Right atrium auricular region (tissue), 2 donors: ENCODE data around the gene NINJ1. TPM values are rescaled to one million over a fixed set of nuclear protein-coding genes. Genes with fewer than 3 reads are reported as not detected.

ENCODE experiments used
- DNase-seq: peaks from one replicate; pipeline ENCODE4 v3.0.0-alpha.2; 2019; ENCODE audit warnings: low spot score
- H3K27ac ChIP-seq, 2 donors: fragments of 200-600 bp; sonication (generic); 1 replicate in 1 of 2; 2 replicates in 1 of 2; pipeline ENCODE4 v1.5.1; 2016 to 2019
- H3K27me3 ChIP-seq, 2 donors: fragments of 200-600 bp; sonication (generic); one replicate each; pipeline versions ENCODE4 v1.5.1 to v1.6.0; 2017 to 2019
- H3K36me3 ChIP-seq: fragments of 200-600 bp; sonication (generic); one replicate; pipeline ENCODE4 v1.5.1; 2016
- H3K4me1 ChIP-seq, 2 donors: fragments of 200-600 bp; sonication (generic); one replicate each; pipeline versions ENCODE4 v1.5.1 to v1.6.0; 2017 to 2019
- H3K4me3 ChIP-seq, 2 donors: fragments of 200-600 bp; sonication (generic); 1 replicate in 1 of 2; 2 replicates in 1 of 2; pipeline ENCODE4 v1.5.1; 2017 to 2019; ENCODE audit warnings: mild to moderate bottlenecking in 1 of 2, moderate library complexity in 1 of 2
- H3K9me3 ChIP-seq, 2 donors: fragments of 200-600 bp; sonication (generic); one replicate each; pipeline ENCODE4 v1.5.1; 2019
- total RNA-seq, 2 donors: library from RNA; depleted of rRNA; stranded (reverse); fragments of >200 nt; gene quantifications; one replicate each; pipeline ENCODE4 v1.1.0, GENCODE V29; 2016
- TF ChIP-seq, protein P1 (sequence below), 2 donors: fragments of 200-600 bp; sonication (generic); IDR thresholded peaks; one replicate each; pipeline ENCODE4 v1.5.1; 2019; ENCODE audit warnings: antibody characterized with exemption in 2 of 2

NINJ1 gene
- total RNA-seq, 2 donors from 2014 or later: 65.5 to 89.4 TPM

DNA sequence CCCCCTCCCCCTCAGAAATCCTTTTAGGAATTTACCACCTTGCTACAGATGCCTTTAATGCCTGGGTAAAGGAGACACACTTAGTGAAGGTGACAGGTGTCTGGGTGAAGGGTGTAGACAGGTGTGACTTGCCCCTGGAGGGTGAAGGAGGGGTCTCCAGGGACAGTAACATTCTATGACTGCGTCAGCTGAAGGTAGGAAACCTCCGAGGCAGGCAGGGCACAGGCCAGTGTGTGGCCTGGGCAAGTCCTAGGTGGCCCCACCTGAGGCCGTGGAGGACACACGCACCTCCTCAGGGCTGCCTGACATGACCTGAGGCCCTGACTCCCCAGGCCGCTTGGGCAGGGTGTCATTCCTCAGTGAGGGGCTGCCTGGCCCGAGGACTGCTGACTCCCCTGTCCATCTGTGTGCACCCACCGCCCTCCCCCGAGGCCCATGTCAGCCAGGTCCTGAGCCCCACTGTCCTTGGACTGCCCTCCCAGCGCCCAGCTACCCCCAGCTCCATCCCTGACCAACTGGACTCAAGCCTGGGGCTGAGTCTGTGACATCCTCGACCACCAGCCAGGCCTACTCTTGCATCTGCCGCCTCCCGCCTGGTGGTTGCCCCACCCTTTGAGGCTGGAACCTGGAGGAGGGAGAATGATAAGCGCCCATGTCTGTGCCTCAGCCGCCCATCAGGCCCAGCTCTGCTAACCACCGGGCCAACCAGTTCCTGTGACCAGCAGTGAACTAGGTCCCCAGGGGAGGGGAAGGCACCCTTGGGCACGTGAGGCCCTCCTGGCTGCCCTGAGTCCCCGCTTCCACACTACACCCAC lies 19.7 kb downstream of the NINJ1 start:
- TF ChIP-seq, protein P1, sequence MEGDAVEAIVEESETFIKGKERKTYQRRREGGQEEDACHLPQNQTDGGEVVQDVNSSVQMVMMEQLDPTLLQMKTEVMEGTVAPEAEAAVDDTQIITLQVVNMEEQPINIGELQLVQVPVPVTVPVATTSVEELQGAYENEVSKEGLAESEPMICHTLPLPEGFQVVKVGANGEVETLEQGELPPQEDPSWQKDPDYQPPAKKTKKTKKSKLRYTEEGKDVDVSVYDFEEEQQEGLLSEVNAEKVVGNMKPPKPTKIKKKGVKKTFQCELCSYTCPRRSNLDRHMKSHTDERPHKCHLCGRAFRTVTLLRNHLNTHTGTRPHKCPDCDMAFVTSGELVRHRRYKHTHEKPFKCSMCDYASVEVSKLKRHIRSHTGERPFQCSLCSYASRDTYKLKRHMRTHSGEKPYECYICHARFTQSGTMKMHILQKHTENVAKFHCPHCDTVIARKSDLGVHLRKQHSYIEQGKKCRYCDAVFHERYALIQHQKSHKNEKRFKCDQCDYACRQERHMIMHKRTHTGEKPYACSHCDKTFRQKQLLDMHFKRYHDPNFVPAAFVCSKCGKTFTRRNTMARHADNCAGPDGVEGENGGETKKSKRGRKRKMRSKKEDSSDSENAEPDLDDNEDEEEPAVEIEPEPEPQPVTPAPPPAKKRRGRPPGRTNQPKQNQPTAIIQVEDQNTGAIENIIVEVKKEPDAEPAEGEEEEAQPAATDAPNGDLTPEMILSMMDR (IDR thresholded peaks at IDR 0.05): no peak
- Histone ChIP-seq H3K4me3 (no peak overlapping the region), H3K36me3 (peaks cover 21% of the 10 kb centered on the region), H3K27ac (no peak overlapping the region), H3K4me1 (peaks cover 0 to 16% of the 10 kb centered on the region in 2 donors), H3K9me3 (no peaks in the 10 kb centered on the region), H3K27me3 (no peaks in the 10 kb centered on the region)
- DNase-seq: no peak

DNA sequence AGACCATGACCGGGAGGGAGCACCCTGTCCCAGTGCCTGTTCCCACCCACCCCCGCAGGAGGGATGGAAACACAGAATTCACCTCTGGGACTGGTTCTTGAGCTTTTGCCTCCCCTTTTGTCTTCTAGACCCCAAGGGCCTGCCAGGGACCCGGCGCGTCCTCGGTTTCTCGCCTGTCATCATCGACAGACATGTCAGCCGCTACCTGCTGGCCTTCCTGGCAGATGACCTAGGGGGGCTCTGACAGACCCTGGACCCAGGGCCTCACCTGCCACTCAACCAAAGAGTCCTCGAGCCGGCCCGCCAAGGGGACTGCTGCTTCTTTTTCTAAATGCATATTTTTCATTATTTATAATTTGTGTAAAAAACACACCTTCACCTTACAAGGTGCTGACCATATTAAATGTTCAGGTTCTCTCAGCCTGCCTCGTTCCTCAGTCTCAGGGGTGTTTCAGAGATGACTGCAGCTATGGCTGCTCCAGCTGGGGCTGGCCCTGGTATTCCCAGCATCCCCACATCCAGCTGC lies 21.1 kb downstream of the NINJ1 start:
- H3K27ac ChIP-seq: no peak overlapping the region
- H3K4me3 ChIP-seq: no peak overlapping the region
- peaks cover 0 to 20% of the 10 kb centered on the region in 2 donors for H3K4me1 ChIP-seq
- peaks cover 33% of the 10 kb centered on the region for H3K36me3 ChIP-seq
- H3K27me3 ChIP-seq: no peaks in the 10 kb centered on the region
- H3K9me3 ChIP-seq: no peaks in the 10 kb centered on the region
- DNase-seq: no peak
- TF ChIP-seq, protein P1 (IDR thresholded peaks at IDR 0.05): no peak

DNA sequence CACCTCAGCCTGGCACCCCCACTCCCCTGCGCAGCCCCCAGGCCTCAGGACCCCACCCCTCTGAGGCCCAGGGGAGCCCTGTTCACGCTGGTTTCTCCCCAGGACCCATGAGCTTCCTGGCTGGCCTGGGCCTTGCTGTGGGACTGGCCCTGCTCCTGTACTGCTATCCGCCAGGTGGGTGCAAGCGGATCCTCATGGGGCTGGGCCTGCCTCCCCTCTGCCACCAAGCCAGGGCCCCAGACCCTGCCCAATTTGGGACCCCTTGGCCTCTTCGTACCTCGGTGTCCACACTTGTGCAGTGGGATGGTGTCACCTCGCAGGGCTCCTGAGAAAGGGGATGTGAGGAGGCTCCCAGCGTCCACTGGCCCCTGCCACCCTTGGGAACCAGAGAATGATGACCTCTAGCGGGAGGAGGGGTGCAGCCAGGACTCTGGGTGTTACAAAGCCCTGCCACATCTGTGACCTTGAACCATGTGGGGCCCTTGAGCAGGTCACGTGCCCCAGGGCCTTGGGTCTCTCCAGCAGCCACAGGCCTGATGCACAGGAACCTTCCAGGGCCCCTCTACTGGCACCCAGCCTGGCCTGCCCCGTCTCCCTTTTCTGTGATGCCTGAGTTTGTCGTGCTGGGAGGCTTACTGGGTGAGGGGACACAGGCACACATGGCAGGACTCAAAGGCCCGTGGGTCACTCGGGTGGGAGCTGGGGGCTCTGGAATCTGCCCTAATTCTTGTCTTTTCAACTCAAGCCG lies 21.8 kb downstream of the NINJ1 start:
- Histone ChIP-seq H3K27me3 (no peaks in the 10 kb centered on the region), H3K27ac (no peak overlapping the region), H3K4me1 (peaks cover 0 to 20% of the 10 kb centered on the region in 2 donors), H3K4me3 (no peak overlapping the region), H3K9me3 (no peaks in the 10 kb centered on the region), H3K36me3 (peaks cover 33% of the 10 kb centered on the region)
- TF ChIP-seq, protein P1 (IDR thresholded peaks at IDR 0.05): no peak
- DNase-seq: no peak

DNA sequence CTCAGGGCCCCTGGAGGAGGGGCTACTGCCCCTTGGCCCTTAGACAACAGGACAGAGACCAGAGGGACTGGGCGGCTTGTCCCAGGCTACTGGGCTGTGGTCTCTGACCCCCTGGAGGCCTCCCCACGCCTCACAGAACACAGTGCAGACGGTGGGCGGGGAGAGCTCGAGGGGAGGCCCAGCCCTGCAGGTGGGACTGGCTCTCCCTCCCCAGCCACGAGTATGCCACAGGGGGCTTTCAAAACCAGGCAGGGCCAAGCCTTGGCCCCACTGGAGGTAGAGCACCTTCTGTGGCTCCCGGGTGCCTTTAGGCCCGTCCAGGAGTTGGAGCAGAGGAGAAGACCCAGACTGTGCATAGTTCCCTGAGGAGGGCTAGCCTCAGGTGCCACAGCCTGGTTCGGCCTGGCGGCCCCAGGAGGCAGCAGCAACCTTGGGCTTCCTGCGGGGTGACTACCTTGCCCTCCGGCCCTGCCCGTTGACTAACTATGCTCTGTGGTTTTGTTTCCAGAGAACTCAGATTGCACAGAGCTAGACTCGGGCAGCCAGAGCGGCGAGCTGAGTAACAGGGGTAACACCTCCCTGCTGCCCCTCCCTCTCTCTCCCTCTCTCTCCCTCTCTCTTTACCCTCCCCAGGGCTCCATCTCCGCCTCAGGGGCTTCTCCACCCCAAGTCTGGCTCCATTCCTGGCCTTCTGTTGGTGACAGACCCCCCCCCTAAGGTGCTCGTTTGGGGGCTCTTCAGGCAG lies 22.5 kb downstream of the NINJ1 start:
- H3K9me3 ChIP-seq: no peaks in the 10 kb centered on the region
- peaks cover 0 to 18% of the 10 kb centered on the region in 2 donors for H3K4me1 ChIP-seq
- no peak for DNase-seq
- peaks cover 33% of the 10 kb centered on the region for H3K36me3 ChIP-seq
- TF ChIP-seq, protein P1 (IDR thresholded peaks at IDR 0.05): no peak
- H3K27me3 ChIP-seq: no peaks in the 10 kb centered on the region
- H3K4me3 ChIP-seq: no peak overlapping the region
- H3K27ac ChIP-seq: no peak overlapping the region

DNA sequence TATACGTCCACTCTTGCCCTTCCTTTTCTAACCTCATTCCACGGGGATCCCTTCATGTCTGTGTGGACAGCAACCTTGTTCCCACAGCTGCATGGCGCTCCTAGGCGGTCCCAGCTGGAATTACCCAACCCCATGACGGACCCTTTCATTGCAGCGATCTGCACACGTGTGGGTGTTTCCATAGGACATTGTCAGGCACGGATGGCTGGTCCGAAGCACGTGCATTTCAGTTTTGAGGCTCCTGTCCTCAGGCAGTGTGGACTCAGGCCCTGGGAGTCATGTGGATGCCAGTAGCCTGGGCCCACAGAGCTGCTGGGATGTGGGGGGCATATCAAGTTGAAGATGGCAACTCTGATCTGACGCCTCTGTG lies 23.1 kb downstream of the NINJ1 start:
- Histone ChIP-seq H3K4me1 (peaks cover 0 to 12% of the 10 kb centered on the region in 2 donors), H3K27ac (no peak overlapping the region), H3K4me3 (no peak overlapping the region), H3K27me3 (no peaks in the 10 kb centered on the region), H3K9me3 (no peaks in the 10 kb centered on the region), H3K36me3 (peaks cover 33% of the 10 kb centered on the region)
- no peak for DNase-seq
- TF ChIP-seq, protein P1 (IDR thresholded peaks at IDR 0.05): no peak
